ENCODE data around the gene MGRN1. TPM values are rescaled to one million over a fixed set of nuclear protein-coding genes. Genes with fewer than 3 reads are reported as not detected.

The MGRN1 gene
- total RNA-seq, 3 donors from 2014 or later (not counting 1 experiment from before 2014, with no cell fraction given): 102 to 106 (median 105) TPM

GRCh38 chr16:4673387-4674046 lies 48.9 kb downstream of the MGRN1 start:
- Histone ChIP-seq H3K4me1 (ENCODE audit: control insufficient read depth, insufficient read depth, low read length) (peaks cover 24% of the 10 kb centered on the region), H3K27me3 (ENCODE audit: control insufficient read depth, insufficient read depth, low read length) (no peaks in the 10 kb centered on the region), H3K27ac (ENCODE audit: low read length) (no peak overlapping the region), H3K4me3 (ENCODE audit: low read length) (no peak overlapping the region), H3K9me3 (ENCODE audit: control insufficient read depth, insufficient read depth, low read length) (no peaks in the 10 kb centered on the region), H3K36me3 (ENCODE audit: control insufficient read depth, insufficient read depth, low read length) (peaks cover 45% of the 10 kb centered on the region)
- Mint-ChIP-seq H3K9me3 (no peaks in the 10 kb centered on the region), H3K27ac (no peak overlapping the region), H3K27me3 (ENCODE audit: low read depth in 2 of 2) (no peaks in the 10 kb centered on the region), H3K36me3 (no peaks in the 10 kb centered on the region), H3K4me3 (no peak overlapping the region), H3K4me1 (peaks cover 18 to 28% of the 10 kb centered on the region in 2 donors)
- no peak for TF ChIP-seq CTCF (IDR thresholded peaks at IDR 0.05)
- WGBS (ENCODE audit: insufficient coverage): 98% methylated on average over 33 of the region's 33 CpGs
- DNase-seq (no peak), ATAC-seq (no peak)
- intact Hi-C loops (cut with micrococcal nuclease): no loop called here

- Histone ChIP-seq H3K9me3 (ENCODE audit: control insufficient read depth, insufficient read depth, low read length) (no peaks in the 10 kb centered on the region), H3K27me3 (ENCODE audit: control insufficient read depth, insufficient read depth, low read length) (no peaks in the 10 kb centered on the region), H3K4me1 (ENCODE audit: control insufficient read depth, insufficient read depth, low read length) (peaks cover 24% of the 10 kb centered on the region), H3K4me3 (ENCODE audit: low read length) (no peak overlapping the region), H3K36me3 (ENCODE audit: control insufficient read depth, insufficient read depth, low read length) (peaks cover 35% of the 10 kb centered on the region), H3K27ac (ENCODE audit: low read length) (no peak overlapping the region)
- Mint-ChIP-seq H3K36me3 (no peaks in the 10 kb centered on the region), H3K4me1 (peaks cover 18 to 29% of the 10 kb centered on the region in 2 donors), H3K4me3 (no peak overlapping the region), H3K9me3 (no peaks in the 10 kb centered on the region), H3K27ac (peak overlapping the region; percentile 81 to 92), H3K27me3 (ENCODE audit: low read depth in 2 of 2) (no peaks in the 10 kb centered on the region)
- TF ChIP-seq CTCF (IDR thresholded peaks at IDR 0.05): no peak
- DNase-seq (no peak), ATAC-seq (no peak)
- 100% methylated on average over 5 of the region's 9 CpGs for WGBS (ENCODE audit: insufficient coverage)
- intact Hi-C loops (cut with micrococcal nuclease): no loop called here
These were observed 50.4 kb downstream of the MGRN1 start for GRCh38 chr16:4674926-4675530.

GRCh38 chr16:4675864-4676786 lies 51.5 kb downstream of the MGRN1 start:
- Histone ChIP-seq H3K27me3 (ENCODE audit: control insufficient read depth, insufficient read depth, low read length) (no peaks in the 10 kb centered on the region), H3K27ac (ENCODE audit: low read length) (peak overlapping the region; percentile 78), H3K4me1 (ENCODE audit: control insufficient read depth, insufficient read depth, low read length) (peaks cover 28% of the 10 kb centered on the region), H3K4me3 (ENCODE audit: low read length) (no peak overlapping the region), H3K36me3 (ENCODE audit: control insufficient read depth, insufficient read depth, low read length) (peaks cover 28% of the 10 kb centered on the region), H3K9me3 (ENCODE audit: control insufficient read depth, insufficient read depth, low read length) (no peaks in the 10 kb centered on the region)
- 38% methylated on average over 23 of the region's 23 CpGs for WGBS (ENCODE audit: insufficient coverage)
- no peaks in the 10 kb centered on the region for H3K27me3 Mint-ChIP-seq (ENCODE audit: low read depth in 2 of 2)
- H3K4me3 Mint-ChIP-seq: peak overlapping the region; percentile 50
- H3K36me3 Mint-ChIP-seq: no peaks in the 10 kb centered on the region
- peak in 1 of 2 donors; percentile 88 for DNase-seq
- no peaks in the 10 kb centered on the region for H3K9me3 Mint-ChIP-seq
- peak; percentile 51 to 67 (median 58) for ATAC-seq
- intact Hi-C loops (cut with micrococcal nuclease): no loop called here
- H3K27ac Mint-ChIP-seq: peak overlapping the region; percentile 81 to 92
- TF ChIP-seq CTCF (IDR thresholded peaks at IDR 0.05): no peak
- peaks cover 18 to 33% of the 10 kb centered on the region in 2 donors for H3K4me1 Mint-ChIP-seq
